ENCODE results near the gene ETS1. TPM values are rescaled to one million over a fixed set of nuclear protein-coding genes. Genes with fewer than 3 reads are reported as not detected.

Gene ETS1
- polyA plus RNA-seq, 1 experiment, result 32.3 TPM

GRCh38 chr11:128509621-128510389 lies 77.6 kb downstream of the ETS1 start:
- POLR2A ChIA-PET, result interaction anchor here (0.7 to 2.0 kb wide), 3 partner anchors 9 to 35 kb away, joined by 4 to 8 read pairs (median 8); no protein-coding TSS in a partner anchor
- CTCF ChIA-PET, result interaction anchor here (1.0 to 4.0 kb wide), 6 partner anchors 12 to 352 kb away, joined by 3 to 16 read pairs (median 6); no protein-coding TSS in a partner anchor
- H3K4me3 ChIP-seq (ENCODE audit: low read depth, low read length), result no peak overlapping the region

GRCh38 chr11:128508770-128509510 lies 78.4 kb downstream of the ETS1 start:
- CTCF ChIA-PET, result interaction anchor here (0.7 to 4.0 kb wide), 6 partner anchors 80 to 351 kb away, joined by 3 to 16 read pairs (median 5); no protein-coding TSS in a partner anchor
- no peaks in the 10 kb centered on the region for H3K27me3 ChIP-seq (ENCODE audit: control insufficient read depth, insufficient read depth, low read length)

More at GRCh38 chr11:128509621-128510389, 77.6 kb downstream of the ETS1 start:
- DNase-seq (ENCODE audit: low read depth, low spot score), result no peak
- Histone ChIP-seq H3K9me3 (ENCODE audit: control insufficient read depth, insufficient read depth, low read length) (no peaks in the 10 kb centered on the region), H3K27ac (ENCODE audit: low read depth, low read length) (peak overlapping the region; percentile 72), H3K27me3 (ENCODE audit: control insufficient read depth, insufficient read depth, low read length) (no peaks in the 10 kb centered on the region)
- TF ChIP-seq, protein P1, sequence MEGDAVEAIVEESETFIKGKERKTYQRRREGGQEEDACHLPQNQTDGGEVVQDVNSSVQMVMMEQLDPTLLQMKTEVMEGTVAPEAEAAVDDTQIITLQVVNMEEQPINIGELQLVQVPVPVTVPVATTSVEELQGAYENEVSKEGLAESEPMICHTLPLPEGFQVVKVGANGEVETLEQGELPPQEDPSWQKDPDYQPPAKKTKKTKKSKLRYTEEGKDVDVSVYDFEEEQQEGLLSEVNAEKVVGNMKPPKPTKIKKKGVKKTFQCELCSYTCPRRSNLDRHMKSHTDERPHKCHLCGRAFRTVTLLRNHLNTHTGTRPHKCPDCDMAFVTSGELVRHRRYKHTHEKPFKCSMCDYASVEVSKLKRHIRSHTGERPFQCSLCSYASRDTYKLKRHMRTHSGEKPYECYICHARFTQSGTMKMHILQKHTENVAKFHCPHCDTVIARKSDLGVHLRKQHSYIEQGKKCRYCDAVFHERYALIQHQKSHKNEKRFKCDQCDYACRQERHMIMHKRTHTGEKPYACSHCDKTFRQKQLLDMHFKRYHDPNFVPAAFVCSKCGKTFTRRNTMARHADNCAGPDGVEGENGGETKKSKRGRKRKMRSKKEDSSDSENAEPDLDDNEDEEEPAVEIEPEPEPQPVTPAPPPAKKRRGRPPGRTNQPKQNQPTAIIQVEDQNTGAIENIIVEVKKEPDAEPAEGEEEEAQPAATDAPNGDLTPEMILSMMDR (IDR thresholded peaks at IDR 0.05; ENCODE audit: low read depth, low read length), result no peak

DNA sequence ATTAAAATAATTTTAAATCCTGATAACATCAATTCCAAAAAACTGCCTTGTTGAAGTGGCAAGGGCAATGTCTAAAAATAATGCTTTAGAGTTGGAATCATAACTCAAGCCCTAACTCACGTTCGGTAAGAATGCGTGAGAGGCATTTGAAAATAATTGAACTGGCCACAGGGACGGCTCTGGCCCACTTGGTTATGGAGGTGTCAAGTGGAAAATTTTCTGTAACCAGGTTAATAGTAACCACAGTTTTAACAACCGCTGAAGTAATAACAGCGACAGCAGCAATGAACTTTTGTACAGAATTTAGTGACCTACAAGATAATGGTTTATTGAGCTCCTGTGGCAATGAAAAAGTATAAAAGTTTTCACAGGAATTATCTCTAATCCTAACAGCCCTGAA lies 79.4 kb downstream of the ETS1 start:
- peak overlapping the region; percentile 92 for H3K27ac ChIP-seq (ENCODE audit: low read depth, low read length)
- no peak overlapping the region for H3K4me3 ChIP-seq (ENCODE audit: low read depth, low read length)
- TF ChIP-seq, protein P1 (IDR thresholded peaks at IDR 0.05; ENCODE audit: low read depth, low read length), result no peak
- POLR2A ChIA-PET, result interaction anchor here (1.0 to 2.4 kb wide), 2 partner anchors 11 to 40 kb away, joined by 3 to 10 read pairs; no protein-coding TSS in a partner anchor
- CTCF ChIA-PET, result interaction anchor here (1.7 to 4.0 kb wide), 2 partner anchors 120 to 123 kb away, joined by 5 to 16 read pairs; no protein-coding TSS in a partner anchor
- no peak for DNase-seq (ENCODE audit: low read depth, low spot score)
- H3K27me3 ChIP-seq (ENCODE audit: control insufficient read depth, insufficient read depth, low read length), result no peaks in the 10 kb centered on the region
- no peaks in the 10 kb centered on the region for H3K9me3 ChIP-seq (ENCODE audit: control insufficient read depth, insufficient read depth, low read length)

More at GRCh38 chr11:128508770-128509510, 78.4 kb downstream of the ETS1 start:
- H3K27ac ChIP-seq (ENCODE audit: low read depth, low read length), result peak overlapping the region; percentile 72
- TF ChIP-seq, protein P1 (IDR thresholded peaks at IDR 0.05; ENCODE audit: low read depth, low read length), result no peak
- DNase-seq (ENCODE audit: low read depth, low spot score), result no peak
- POLR2A ChIA-PET, result interaction anchor here (0.7 to 2.0 kb wide), 4 partner anchors 8 to 34 kb away, joined by 4 to 8 read pairs (median 8); no protein-coding TSS in a partner anchor
- no peaks in the 10 kb centered on the region for H3K9me3 ChIP-seq (ENCODE audit: control insufficient read depth, insufficient read depth, low read length)
- no peak overlapping the region for H3K4me3 ChIP-seq (ENCODE audit: low read depth, low read length)

DNA sequence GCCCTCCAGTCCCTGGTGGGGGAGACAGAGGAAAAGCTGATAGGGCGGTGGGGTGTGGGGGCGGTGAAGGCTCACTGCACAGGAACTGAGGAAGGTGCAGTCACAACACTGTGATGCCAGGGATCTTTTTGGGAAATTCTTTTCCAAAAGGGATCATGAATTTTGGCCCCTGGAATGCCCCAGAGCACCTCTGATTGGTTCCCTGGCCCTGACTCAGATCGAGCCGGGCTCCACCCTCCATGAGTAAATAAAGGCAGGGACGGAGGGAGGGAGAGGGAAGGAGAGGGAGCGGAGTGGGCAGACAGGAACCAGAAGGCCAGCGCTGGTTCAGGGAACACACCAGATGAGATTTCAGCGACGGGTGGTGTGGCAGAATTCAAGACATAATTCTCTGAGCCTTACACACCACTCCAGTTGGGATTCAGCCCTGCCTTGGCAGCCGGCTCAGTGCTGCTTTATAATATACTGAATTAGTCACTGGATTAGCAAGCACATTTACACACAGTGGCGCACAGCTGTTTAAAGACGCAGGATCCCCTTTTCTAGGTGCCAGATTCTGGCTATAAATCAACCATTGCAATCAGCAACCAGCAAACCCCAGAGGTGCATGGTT lies 80.3 kb downstream of the ETS1 start:
- TF ChIP-seq, protein P1 (IDR thresholded peaks at IDR 0.05; ENCODE audit: low read depth, low read length), result no peak
- Histone ChIP-seq H3K27ac (ENCODE audit: low read depth, low read length) (peak overlapping the region; percentile 92), H3K9me3 (ENCODE audit: control insufficient read depth, insufficient read depth, low read length) (no peaks in the 10 kb centered on the region), H3K27me3 (ENCODE audit: control insufficient read depth, insufficient read depth, low read length) (no peaks in the 10 kb centered on the region), H3K4me3 (ENCODE audit: low read depth, low read length) (peak overlapping the region; percentile 34)
- DNase-seq (ENCODE audit: low read depth, low spot score), result peak; percentile 92
- ChIA-PET CTCF (no interaction called here), POLR2A (interaction anchor here (1.0 to 2.4 kb wide), 2 partner anchors 10 to 40 kb away, joined by 3 to 10 read pairs; no protein-coding TSS in a partner anchor)

All from AG04450 (cell line).